Activated effector memory CD4-positive, alpha-beta T cell treated with anti-CD3 and anti-CD28 coated beads, Interleukin-2, amount 50 U/mL, for 16 hours (primary cell): ENCODE data around the gene KRT86.

ENCODE experiments used
- DNase-seq: peaks from one replicate; pipeline ENCODE4 v3.0.0-alpha.2; 2020

Gene KRT86

DNA sequence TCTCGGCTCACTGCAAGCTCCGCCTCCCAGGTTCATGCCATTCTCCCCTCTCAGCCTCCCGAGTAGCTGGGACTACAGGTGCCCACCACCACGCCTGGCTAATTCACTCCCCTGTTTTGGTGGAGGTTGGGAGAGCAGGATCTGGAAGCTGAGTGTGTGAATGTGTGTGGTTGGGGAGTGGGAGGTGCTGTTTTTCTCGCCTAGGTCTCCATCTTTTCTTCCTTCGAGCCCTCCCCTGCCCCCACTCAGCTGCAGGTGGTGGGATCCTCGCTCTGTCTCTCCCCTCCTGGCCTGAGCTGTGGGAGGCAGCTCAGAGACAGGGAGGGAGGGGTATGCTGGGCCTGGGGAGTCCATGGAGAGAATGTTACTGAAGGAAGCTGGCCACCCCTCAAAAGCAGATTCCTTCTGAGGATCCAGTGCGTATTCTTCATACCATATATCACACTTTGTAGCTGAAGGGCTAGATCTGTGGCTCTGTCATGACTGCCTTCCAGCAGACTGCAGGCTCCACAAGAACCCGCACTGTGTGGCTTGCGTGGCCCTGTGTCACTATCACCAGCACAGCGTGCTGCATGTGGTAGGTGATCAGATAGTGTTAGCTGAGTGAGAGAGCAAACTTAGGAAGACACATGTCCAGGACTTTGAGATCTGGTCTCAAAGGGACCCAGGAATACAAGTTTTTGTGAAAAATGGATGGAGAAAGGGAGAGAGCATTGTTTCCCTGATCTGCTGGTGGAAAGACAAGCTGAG, 44.0 kb downstream of the KRT86 start:
- peak; percentile 21 for DNase-seq

DNA sequence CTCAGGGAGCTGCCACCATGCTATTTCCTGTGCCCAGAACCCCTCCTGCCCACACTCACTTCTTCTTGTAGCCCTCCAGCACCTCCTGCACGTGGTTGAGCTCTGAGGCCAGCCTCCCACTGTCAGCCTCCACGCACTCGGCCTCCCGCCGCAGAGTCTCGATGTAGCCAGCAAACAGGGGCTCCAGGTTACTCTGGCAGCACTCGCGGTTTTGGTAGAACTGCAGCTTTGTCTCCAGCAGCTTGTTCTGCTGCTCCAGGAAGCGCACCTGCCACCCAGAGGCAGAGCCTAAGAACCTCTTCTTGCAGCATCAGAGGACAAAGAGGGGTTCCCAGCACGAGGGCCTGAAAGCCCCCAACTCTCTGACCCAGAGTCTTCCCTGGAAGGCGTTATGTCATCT, 44.7 kb downstream of the KRT86 start:
- DNase-seq: peak; percentile 51

DNA sequence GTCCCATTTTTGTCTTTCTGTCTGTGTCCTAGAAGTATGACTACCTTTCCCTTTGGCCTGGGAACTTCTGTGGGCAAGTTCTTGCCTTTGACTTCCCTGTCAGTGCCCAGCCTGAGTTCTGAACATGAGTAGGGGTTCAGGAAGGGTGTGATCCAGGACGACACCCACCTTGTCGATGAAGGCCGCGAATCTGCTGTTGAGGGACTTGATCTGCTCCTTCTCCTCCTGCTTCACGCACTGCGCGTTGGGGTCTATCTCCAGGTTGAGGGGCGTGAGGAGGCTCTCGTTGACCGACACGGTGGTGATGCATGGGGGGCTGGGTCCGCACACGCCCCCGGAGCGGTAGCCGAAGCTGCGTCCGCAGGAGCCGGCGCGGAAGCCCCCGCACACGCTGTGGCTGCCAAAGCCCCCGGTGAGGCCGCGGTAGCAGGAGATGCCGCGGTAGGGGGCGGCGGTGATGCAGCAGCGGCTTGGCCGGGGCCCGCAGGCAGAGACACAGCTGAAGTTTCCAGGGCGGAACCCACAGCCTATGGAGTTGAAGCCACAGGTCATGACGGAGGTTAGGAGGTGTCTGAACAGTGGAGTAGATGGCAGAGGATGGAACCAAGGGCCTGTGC, 46.4 kb downstream of the KRT86 start, which contains the start of gene KRT83:
KRT83 (minus strand) TSS at position 615 of the 617 bp plus-strand sequence; CDS start at position 552, 63 bp downstream.
- peak; percentile 21 for DNase-seq

DNA sequence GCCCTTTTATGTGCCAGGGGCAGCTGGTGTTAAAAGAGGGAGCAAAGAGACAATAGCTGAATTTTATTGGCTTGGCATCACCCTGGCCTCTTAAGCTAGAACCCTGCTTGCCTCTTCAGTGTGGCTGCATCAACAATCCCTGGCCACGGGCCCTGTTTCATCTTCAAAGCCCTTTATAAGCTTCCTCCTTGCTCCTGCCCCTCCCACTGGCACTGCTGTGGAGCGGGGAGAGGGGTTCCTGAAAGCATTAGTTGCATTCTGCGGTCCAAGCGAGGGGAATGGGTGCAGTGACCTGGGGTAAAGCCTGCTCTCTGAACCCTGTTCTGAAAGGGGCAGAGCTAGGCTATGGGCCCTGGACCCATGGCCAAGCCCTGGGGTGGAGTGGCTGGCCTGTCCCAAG, 47.0 kb downstream of the KRT86 start:
- DNase-seq: peak; percentile 31

DNA sequence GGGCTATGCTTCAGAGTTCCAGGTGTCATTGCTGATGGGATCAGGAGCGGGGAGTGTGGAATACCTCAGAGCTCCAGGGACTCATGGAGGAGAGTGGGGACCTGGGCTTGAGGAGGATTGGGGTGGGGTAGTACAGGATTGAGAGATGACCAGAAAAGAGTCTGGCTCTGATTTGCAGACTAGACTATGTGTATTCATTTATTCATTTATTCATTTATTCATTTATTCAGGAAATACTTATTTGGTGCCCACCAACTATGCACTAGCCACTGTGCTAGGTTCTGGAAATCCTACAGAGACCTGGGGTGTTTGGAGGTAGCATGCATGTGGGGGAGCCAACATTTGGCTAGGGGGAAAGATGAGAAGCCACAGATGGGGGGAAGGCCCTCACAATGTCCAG, 47.6 kb downstream of the KRT86 start:
- peak; percentile 21 for DNase-seq

DNA sequence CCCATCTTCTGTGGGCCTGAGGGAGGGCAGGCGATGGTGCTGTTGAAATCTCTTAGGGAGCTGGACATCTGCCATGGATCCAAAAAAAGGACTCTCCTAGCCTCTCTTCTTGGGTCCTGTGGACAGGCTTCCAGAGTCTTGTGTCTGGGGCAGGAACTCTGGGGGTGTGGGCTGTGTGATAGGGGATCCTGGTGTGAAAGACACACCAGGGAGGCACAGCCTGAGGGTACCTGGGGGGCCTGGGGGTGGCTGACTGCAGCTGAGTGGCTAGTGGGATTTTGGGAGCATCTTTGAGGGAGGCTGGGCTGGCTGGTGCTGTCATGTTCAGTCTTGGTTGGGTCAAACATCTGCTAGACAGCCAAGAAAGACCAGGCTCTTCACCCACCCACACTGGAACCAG, 48.6 kb downstream of the KRT86 start:
- peak; percentile 52 for DNase-seq

DNA sequence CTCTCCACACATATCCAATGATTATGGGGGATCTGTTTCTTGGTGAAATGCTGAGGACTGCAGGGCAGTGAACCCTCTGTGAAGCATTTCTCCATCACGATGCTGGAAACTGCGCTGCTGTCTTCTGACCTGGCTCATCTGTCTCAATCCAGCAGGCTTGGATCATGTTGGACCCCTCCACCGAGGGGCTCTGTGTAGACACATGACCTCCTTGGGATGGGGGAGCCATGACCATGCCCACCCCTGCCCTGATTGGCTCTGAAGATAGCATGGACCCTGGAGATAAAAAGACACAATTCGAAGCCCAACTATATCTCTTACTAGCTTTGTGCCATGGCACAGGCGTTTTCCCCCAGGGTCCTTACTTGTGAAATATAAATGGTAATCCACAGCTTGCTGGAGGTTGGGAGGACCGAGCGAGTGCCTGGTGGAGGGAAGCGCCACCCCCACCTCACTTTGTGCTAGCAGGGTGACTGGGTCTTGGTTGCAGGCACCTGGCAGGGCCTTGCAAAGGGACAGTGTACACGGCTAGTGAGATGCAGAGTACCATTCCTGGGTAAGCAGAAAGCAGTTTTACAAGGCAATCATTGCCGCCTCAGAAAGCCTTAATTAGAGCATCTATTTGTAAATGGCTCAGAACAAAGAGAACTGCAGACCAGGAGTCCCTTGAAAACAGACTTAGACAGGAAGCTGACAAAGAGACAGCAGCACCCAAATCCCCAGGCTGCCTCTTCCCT, 49.1 kb downstream of the KRT86 start:
- peak; percentile 51 for DNase-seq

DNA sequence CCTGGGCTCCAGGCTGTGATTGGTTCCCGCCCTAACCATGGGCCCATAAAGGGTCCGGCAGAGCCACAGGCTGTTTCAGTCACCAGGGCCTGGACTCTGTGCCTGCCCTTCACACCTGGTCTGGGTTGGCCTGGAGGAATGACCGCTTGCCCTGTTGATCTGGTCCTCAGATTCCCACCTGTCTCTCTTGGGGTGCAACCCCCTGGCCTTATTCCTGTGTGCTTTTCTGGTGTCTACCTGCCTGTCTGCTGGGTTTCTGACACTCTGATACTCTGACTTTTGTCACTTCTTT, 49.7 kb downstream of the KRT86 start:
- peak; percentile 16 for DNase-seq

DNA sequence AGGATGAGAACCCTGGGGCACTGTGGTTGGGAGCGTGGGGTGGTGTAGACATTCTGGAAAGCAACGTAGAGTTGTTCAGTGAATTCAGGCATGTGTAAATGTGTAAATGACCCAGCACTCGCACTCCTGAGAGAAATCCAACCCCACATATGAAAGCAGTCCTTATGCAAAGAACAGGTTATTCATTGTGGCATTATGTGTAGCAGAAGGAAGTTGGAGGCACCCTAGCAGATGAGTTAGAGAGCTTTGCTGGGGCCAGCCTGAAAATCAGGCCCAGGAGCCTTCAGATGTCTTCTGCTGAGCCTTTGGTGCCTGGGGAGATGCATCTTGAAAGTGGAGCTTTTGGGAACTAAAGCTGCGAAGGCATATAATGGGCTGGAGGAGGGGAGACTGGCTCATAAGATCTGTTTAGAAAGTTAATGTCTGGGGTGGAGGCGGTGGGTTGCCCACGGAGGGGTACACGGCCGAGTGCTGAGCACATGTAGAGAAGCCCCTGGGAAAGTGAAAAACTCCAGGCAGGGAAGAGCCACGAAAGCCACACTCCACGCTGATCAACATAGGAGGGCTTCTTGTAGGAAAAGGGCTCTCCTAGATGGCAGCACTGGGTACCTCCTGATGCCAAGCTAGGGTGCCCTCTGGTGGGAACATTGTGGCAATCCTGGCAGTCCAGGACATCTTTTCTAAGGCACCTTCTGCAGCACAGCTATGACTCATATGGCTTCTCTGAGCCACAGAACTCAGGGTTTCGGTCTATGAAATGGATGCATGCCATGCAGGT, 52.8 kb downstream of the KRT86 start:
- DNase-seq: peak; percentile 91

DNA sequence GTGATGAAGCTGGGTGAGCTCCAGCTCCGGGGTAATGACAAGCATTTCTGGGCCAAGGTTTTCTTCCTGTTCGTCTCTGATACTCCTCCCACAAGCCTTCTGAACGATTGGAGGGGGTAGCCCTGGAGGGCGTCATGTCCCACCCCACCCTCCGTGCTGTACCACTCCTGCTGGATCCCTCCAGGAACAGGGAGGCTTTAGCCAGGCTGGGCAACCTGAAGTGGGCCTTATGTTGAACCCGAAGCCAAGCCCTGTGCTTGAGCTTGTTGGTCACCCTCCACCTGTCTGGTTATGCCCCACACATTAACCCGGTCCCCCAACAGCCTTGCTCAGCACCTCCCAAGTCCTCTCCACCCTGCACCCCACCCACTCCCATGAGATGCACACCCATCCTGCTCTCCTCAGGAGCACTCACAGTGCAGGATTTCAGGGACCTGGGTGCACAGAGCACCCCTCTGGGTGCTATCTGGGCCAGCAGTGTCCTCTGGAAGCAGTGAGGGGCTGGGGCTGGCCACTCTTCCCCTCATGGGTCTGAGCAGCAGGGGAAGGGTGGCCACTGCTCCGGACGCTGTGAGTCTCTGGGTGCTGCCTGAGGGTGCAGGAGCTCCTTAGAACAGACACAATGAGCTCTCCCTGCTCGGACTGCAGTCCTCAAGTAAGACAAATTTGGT, 53.5 kb downstream of the KRT86 start:
- DNase-seq: peak; percentile 45

DNA sequence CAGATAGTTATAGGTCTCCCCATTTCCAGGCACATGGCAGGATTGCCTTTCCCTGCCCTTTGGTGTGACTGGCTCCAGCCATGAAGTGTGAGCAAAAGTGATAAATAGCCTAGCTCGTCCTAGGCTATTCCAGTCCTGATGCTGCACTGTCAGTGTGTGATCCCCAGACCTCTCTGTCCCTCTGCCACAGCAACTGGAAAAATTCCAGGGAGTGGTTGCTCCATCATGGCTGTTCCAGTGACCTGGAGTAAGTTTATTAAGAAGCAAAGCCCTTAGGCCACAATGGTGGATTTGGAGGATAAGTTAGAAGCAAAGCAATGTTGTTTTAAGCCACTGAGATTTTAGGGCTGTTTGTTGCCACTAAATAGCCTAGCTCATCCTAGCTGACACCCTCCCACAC, 56.6 kb downstream of the KRT86 start:
- peak; percentile 36 for DNase-seq

DNA sequence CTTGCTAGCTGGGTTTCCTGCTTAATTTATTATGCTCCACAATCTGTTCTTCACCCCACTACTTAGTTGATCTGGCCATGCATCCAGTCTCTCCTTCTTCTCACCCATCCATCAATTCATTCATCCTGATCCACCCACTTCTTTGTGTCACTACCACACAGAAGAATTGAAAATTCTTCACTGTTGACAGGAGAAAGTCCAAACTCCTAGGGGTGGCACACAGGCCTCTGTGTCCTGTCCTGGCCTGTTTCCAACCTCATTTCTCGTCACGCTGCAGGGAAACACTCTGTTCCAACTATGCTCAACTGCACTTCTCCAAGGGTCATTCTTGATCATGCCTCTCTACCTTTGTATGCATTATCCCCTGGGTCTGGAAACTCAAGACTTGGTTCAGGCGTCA, 57.4 kb downstream of the KRT86 start:
- peak; percentile 9 for DNase-seq

DNA sequence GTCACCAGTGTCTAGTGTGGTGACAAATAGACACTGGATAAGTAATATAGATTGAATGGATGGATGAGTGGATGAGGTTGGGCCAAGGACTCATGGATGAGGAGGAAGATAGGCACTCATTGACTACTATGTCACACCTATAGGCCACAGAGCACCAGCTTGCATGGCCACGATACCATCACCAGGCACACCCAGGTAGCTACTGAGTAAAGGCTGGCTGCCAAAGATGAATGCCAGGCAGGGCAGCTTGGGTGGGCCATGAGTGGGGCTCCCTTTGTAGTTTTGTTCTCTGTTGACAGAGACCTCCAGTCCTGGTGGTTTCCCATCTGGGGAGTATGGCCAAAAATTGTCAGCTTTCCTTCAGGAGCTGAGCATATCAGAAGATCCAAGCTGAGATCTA, 57.9 kb downstream of the KRT86 start:
- peak; percentile 5 for DNase-seq

DNA sequence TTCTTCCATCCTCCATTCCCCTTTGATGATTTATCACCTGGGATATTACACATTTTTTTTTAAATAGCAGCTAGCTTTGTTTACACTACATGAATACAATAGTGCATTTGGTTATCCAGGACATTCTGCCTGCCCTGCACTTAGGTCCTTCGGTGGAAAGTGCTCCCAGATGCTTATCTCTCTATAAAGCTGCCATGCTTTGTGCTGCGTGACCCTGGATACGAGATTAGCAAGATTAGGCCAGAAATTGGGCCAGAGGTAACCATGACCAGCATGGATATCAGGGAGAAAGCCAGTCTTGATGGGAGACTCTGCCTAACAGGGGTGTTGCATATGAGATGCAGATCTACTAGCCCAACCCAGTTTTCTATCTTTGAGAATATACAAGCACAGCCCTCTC, 58.9 kb downstream of the KRT86 start:
- no peak for DNase-seq

DNA sequence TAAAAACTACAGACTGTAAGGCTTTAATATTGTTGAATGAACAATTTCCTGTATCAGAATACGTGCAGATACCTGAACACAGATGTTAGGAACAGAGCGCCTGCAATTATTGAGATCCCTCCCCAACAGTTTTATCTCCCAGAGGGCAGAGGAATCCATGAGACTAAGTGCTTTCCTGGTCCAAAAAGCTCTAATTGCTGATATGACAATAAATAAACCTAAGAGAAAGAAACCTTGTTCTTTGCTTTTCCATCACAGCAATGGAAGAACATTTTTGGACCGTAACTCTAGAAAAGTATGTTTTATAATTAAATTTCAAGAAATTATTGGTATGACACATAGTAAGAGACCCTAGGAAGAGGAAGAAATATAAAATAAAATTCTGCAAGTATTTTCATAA, 59.7 kb downstream of the KRT86 start:
- DNase-seq: no peak

DNA sequence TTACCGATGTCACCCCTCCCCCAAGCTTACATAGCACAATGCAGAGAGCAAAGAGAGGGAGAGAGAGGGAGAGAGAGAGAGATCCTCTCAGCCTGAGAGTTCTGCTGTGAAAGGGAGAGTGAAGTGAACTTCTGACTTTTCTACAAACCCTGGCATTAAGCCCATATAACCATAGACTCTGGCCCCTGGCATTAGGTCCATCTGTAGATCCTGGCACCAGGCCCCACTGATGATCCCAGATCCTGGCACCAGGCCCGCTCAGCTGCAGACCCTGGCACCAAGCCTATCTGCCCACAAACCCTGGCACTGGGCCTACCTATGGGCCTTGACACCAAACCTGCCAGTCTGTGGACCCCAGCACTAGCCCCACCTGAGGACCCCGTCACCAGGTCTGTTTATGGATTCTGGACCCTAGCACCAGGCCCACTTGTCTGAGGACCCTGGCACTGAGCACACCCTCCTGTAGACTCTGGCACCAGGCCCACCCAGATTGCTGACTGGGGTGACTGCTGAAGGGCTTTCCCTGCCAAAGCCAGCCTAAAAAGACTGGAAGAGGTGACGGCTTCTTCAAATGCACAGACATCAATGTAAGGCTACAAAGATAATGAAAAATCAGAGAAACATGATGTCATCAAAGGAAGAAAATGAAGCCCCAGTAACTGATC, 61.3 kb downstream of the KRT86 start:
- DNase-seq: peak; percentile 22

DNA sequence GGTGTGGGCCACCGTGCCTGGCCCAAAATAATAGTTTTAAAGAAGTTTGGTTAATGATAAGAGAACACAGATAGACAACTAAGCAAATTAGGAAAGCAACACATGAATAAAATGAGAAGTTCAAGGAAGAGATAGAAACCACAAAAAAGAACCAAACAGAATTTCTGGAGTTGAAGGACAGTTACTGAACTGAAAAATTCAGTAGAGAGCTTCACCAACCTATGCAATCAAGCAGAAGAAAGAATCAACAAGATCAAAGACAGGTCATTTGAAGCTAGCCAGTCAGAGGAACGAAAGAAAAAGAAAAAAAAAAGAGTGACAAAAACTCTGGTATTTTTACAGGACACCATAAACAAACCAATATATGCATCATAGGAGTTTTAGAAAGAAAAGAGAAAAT, 62.2 kb downstream of the KRT86 start:
- no peak for DNase-seq

DNA sequence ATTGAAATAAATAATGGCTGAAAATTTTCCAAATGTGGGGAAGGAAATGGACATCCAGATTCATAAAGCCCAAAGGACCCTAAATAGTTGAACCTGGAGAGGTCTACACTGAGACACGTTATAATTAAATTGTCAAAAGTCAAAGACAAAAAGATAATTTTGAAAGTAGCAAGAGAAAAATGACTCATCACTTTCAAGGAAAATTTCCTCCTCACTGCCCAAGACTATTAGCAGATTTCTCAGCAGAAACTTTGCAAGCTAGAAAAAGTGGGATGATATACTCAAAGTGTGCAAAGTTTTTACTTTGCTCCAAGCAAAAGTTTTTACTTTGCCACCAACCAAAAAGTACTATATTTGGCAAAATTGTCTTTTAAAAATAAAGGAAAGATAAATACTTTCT, 62.6 kb downstream of the KRT86 start:
- no peak for DNase-seq

DNA sequence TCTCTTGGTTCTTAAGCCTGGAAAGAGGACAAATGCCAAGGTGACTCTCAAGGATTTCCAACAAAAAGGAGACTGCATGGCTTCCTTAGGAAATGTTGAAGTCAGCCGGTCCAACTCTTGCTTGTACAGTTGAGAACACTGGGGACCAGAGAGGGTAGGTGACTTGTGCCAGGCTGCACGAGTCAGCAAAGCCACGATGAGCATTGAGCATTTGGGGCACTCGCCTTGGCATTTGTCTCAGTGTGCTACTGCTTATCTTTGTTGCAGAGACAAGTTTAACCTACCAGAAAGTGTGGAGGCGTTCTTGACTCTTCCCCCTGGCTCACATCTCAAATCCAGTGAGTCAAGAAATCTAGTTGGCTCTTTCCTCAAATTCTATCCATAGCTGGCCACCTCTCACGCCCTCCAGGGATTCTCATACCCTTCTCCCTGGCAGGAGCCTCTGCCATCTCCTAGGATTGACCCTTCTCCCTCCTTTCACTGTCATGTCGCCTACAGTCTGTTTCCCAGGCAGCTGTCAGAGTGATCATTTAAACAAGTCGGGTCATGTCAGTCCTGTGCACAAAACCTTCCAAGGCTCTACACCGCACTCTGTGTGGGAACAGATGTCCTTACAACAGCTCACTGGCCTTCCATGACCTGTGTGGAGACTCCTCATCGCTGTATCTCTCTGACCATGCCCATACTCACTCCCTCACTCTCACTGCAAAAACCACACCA, 64.0 kb downstream of the KRT86 start:
- peak; percentile 24 for DNase-seq

DNA sequence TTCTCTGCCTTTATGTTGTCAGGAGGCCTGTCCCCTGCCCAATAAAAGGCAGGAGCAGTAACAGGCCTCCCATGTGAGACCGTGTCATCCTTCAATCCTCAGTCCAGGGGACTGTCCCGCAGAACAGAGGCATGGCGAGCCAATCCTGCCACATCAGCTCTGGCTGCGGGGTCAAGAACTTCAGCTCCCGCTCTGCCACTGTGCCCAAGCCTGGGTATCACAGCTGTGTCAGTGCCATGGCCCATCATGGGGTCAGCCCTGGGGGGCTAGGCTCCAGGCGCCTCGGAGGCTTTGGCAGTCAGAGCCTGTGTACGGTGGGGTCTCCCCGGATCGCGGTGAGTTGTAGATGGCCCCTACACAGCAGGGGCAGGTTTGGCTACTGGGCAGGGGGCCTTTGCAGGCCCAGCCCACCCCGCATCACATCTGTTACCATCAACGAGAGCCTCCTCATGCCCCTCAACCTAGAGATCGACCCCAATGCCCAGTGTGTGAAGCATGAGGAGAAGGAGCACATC, 66.7 kb downstream of the KRT86 start:
- peak; percentile 56 for DNase-seq

DNA sequence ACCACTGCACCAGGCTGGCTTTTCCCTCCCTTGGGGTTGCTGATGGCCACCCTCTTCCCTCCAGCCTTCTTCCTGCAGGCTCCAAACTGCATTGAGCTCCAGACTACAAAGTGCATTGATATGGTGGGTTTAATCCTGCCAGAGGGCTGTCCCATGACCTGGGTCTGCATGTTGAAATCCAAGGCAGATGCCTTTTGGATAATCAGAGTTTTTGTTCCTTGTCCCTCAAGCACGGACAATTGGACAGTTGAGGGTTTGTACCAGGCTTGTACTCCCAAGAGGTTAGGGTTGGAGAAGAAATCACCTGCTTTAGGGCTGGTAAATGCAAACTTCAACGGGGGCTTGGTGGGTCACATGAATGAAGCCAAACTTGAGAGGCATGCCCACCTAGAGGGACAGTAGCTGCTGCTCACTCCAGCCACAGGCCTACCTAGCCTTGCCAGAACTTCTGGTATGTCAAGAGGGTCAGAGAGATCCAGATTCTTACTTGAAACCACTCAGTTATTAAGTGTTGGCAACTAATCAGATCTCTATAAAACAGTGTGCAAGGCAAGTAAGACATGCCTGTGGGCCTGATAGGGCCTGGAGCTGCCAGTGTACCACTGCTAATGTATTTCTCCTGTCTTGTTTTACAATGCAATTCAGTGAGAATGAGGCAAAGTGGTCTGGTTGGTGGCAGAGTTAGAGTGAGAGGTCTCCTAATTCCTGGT, 68.5 kb downstream of the KRT86 start:
- DNase-seq: peak; percentile 6
